Endothelial cell of umbilical vein (primary cell): ENCODE data around the gene SGSM1.

Experiments
- EZH2 ChIP-seq: IDR thresholded peaks from 2 replicates; pipeline ENCODE4 v1.6.1; 2012; ENCODE audit warnings: borderline replicate concordance, low read depth, mild to moderate bottlenecking, moderate library complexity, low read length, inconsistent platforms; ENCODE audit not compliant: severe bottlenecking
- FOS ChIP-seq: IDR thresholded peaks from 2 replicates; pipeline ENCODE4 v1.6.1; 2011; ENCODE audit warnings: mild to moderate bottlenecking, low read length, moderate library complexity, borderline replicate concordance; ENCODE audit not compliant: insufficient read depth
- JUN ChIP-seq: IDR thresholded peaks from 2 replicates; pipeline ENCODE4 v1.6.1; 2011; ENCODE audit warnings: borderline replicate concordance, low read depth; ENCODE audit not compliant: insufficient read length, insufficient read depth
- POLR2A ChIP-seq: IDR thresholded peaks from 2 replicates; pipeline ENCODE4 v1.6.1; 2012; ENCODE audit warnings: low read depth, mild to moderate bottlenecking, control low read depth, low read length
- TF ChIP-seq, protein P1 (sequence below), 2 donors: IDR thresholded peaks; 1 replicate in 1 of 2; 2 replicates in 1 of 2; pipeline ENCODE4 v1.5.1; 2011; ENCODE audit warnings: low read length in 2 of 2, mild to moderate bottlenecking in 2 of 2, moderate library complexity in 2 of 2, control low read depth in 1 of 2, inconsistent platforms in 1 of 2, low read depth in 1 of 2; ENCODE audit not compliant: insufficient read depth in 1 of 2; ENCODE audit errors: extremely low read depth in 1 of 2
- TF ChIP-seq, protein P2 (sequence below): IDR thresholded peaks from 2 replicates; pipeline ENCODE4 v1.6.1; 2011; ENCODE audit not compliant: insufficient read depth, insufficient read length

DNA sequence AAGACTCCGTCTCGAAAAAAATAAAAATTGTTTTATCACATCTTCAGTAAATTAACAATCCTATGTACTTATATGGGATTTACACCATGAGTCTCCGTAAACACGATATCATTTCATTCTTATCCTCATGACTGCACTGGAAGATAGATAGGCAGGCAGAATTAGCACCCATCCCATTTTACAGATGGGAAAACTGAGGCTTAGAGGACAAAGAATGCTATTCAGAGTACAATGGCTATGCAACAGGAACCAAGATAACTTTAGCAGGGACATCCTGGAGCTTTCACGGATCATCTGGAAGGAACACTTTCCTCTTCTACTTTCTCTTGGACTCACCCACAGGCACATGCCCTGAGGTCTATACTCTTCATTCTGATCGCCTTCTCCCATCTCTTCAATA lies 14.6 kb upstream of the SGSM1 start:
- TF ChIP-seq, protein P1, sequence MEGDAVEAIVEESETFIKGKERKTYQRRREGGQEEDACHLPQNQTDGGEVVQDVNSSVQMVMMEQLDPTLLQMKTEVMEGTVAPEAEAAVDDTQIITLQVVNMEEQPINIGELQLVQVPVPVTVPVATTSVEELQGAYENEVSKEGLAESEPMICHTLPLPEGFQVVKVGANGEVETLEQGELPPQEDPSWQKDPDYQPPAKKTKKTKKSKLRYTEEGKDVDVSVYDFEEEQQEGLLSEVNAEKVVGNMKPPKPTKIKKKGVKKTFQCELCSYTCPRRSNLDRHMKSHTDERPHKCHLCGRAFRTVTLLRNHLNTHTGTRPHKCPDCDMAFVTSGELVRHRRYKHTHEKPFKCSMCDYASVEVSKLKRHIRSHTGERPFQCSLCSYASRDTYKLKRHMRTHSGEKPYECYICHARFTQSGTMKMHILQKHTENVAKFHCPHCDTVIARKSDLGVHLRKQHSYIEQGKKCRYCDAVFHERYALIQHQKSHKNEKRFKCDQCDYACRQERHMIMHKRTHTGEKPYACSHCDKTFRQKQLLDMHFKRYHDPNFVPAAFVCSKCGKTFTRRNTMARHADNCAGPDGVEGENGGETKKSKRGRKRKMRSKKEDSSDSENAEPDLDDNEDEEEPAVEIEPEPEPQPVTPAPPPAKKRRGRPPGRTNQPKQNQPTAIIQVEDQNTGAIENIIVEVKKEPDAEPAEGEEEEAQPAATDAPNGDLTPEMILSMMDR (IDR thresholded peaks at IDR 0.05; ENCODE audit: extremely low read depth in 1 of 2, insufficient read depth in 1 of 2, low read depth in 1 of 2, low read length in 2 of 2), result no peak
- TF ChIP-seq EZH2 (no peak), JUN (no peak), POLR2A (no peak), FOS (no peak)
- TF ChIP-seq, protein P2, sequence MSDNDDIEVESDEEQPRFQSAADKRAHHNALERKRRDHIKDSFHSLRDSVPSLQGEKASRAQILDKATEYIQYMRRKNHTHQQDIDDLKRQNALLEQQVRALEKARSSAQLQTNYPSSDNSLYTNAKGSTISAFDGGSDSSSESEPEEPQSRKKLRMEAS, result no peak
